GM19324 (cell line): ENCODE data around the gene ARHGDIG.
"Not testable (repeated sequence)": the region's sequence is repeated elsewhere in the genome, so short reads cannot be mapped to it uniquely, and the experiment has no call there.

ENCODE experiments used
- ATAC-seq: cut with Tn5 transposase; IDR thresholded peaks from one replicate; pipeline ENCODE4 v1.9.1; 2021; ENCODE audit warnings: mild to moderate bottlenecking, moderate library complexity; ENCODE audit not compliant: unreplicated experiment, low FRiP score

Gene ARHGDIG

DNA sequence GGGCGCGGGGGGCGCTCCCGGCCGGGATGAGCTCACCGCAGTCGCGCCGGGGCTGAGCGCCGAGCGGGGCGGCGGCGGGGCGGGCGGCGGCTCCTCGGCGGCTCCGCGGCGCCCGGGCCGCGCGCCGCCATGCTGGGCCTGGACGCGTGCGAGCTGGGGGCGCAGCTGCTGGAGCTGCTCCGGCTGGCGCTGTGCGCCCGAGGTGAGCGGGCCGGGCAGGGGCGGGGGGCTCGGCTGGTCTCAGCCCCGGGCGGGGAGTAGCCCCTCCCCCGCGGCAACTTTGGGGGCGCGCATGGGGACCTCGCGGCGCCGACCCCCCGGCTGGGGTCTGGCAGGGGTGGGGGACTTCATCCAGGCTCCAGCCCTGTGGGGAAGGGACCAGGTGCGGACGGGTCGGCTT lies at the start of gene ARHGDIG:
Gene ARHGDIG (plus strand): TSS at position 40 of the 400 bp plus-strand sequence. CDS start 90 bp downstream, at position 130.
- ATAC-seq: no peak

DNA sequence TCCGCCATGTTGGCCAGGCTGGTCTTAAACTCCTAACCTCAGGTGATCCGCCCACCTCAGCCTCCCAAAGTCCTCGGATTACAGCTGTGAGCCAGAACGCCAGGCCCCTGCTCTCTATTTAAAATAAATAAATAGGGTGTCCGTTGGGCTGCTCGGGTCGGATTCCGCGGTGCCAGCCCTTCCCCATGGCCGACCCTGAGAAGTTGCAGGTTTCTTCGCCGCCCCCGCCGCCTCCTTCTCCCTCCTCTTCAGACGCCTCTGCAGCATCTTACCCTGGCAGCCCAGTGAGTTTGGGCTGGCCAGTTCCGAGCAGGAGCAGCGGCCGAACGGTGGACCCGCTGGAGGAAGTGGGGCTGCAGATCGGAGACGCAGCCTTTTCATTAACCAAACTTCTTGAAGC lies 49.4 kb upstream of the ARHGDIG start:
- no peak for ATAC-seq

DNA sequence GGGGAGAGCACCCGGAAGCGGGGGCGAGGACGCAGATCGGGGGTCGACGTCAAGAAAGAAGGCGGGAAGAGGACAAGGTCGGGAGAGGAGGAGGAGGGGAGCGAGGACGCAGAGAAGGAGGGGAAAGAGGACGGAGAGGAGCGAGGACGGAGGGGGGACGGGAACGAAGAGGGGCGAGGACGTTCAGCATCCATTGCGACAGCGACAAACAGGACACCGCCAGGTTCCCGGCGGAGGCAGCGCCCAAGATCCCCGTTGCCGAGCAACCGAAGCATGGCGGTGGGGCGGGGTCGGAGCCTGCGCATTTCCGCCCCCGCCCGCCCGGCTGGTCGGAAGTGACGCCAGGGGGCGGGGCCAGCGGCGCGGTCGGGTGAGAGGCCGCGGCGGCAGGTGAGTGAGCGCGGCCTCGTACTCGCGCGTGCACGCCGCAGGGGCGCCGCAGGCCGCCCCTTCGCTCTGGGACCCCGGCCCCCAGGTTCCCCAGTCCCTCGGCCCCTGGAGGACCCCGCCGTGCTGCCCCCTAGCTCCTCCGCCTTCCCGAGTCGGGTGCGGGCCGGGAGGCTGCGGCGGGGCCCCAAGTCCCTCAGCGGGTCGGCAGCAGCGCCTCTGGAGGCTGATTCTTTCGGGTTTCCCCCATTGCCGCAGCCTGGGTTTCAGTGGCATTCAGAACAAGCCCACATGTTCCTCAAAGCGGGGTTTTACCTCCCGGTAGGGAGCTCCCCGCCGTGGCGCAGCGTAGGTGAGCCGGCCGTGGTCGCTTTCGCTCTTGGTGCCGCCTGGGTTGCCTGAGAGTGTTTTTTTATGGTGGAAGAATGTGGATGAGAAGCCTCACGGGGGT lies 45.7 kb upstream of the ARHGDIG start, which contains the start of gene FAM234A:
Gene FAM234A (plus strand): TSS at position 354 of the 838 bp plus-strand sequence. CDS start 19,593 bp downstream, outside the sequence.
- peak; percentile 93 for ATAC-seq

DNA sequence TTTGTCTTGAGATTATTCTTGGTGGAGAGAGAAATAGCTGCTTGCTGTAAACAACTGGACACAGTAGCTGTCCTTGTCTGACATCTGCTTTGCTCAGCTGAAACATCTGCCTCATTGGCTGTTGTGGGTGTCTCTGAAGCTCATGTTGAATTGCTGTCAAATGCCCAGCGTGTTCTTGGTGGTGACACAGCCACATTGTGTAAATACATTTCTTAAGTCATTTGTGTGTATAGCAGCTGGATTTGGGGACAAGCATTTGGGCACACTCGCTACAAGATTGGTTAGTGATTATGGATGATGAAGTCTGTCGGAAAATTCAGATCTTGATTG lies 40.5 kb upstream of the ARHGDIG start:
- no peak for ATAC-seq

DNA sequence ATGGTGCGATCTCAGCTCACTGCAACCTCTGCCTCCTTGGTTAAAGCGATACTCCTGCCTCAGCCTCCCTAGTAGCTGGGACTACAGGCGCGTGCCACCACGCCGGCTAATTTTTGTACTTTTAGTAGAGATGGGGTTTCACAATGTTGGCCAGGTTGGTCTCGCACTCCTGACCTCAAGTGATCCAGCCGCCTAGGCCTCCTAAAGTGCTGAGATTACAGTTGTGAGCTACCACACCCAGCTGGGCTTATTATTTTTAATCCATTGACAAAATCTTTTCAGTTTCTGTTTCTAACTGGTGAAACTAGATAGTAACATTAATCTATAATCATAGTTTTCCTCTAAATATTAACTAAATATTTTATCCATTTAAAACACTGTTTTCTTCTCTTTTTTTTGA lies 39.8 kb upstream of the ARHGDIG start:
- ATAC-seq: no peak

DNA sequence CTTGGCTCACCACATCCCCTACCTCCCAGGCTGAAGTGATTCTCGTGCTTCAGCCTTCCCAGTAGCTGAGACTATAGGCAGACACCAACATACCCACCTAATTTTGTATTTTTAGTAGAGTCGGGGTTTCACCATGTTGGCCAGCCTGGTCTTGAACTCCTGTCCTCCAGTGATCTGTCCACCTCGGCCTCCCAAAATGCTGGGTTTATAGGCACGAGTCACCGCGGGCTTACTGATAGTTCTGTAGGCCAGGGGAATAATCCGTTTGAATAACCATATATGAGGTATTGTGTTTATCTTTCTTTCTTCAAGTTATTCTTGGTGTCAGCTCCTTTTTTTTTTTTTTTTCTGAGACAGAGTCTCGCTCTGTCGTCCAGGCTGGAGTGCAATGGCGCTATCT lies 38.1 kb upstream of the ARHGDIG start:
- no peak for ATAC-seq

DNA sequence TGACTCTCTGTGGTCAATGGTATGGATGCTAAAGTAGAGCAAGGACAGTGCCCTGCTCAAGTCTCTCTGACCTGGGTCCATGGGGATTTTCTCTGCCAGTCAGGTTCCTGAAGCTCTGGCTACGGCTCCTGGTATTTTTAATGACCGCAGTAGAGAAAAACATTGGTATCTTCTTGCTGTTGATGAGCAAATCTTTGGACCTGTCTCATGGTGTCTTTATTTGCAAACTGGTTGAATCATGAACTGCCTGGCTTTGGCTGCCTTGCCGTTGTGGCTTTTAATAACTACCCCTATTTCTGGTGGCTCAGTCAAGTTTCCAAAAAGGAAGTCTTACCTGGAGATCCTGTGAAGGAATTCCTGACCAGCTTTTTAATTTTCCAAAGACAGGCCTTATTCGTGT lies 37.0 kb upstream of the ARHGDIG start:
- ATAC-seq: no peak

- ATAC-seq: no peak
These were observed 35.3 kb upstream of the ARHGDIG start for GRCh38 chr16:245105-245504.

- no peak for ATAC-seq
These were observed 33.4 kb upstream of the ARHGDIG start for GRCh38 chr16:247027-247426.

GRCh38 chr16:249431-249830 lies 31.0 kb upstream of the ARHGDIG start:
- ATAC-seq: no peak

- ATAC-seq: no peak
These were observed 27.7 kb upstream of the ARHGDIG start for GRCh38 chr16:252366-253337.

- no peak for ATAC-seq
These were observed 26.6 kb upstream of the ARHGDIG start for GRCh38 chr16:253833-254232.

DNA sequence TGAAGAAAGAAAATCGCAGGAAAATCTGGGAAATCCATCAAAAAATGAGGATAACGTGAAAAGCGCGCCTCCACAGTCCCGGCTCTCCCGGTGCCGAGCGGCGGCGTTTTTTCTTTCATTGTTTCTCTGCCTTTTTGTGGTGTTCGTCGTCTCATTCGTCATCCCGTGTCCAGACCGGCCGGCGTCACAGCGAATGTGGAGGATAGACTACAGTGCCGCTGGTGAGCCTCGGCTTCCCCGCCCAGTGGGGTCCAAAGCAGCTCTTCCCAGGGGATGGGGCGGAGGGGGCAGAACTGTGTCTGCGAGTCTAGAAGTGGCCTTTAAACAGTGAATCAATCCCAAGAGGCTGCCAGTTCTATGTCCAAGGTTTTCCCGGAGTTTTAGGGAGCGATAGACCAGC lies 25.9 kb upstream of the ARHGDIG start:
- no peak for ATAC-seq

DNA sequence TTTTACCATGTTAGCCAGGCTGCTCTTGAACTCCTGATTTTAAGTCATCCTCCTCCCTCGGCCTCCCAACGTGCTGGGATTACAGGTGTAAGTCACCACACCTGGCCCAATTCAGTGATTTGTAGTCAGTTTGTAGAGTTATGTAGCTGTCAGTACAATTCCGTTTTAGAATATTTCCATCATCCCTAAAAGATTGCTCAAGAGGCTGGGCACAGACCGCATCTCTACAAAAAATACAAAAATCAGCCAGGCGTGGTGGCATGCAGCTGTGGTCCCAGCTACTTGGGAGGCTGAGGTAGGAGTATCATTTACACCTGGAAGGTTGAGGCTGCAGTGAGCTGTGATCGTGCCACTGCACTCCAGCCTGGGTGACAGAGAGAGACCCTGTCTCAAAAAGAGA lies 25.2 kb upstream of the ARHGDIG start:
- ATAC-seq: no peak

DNA sequence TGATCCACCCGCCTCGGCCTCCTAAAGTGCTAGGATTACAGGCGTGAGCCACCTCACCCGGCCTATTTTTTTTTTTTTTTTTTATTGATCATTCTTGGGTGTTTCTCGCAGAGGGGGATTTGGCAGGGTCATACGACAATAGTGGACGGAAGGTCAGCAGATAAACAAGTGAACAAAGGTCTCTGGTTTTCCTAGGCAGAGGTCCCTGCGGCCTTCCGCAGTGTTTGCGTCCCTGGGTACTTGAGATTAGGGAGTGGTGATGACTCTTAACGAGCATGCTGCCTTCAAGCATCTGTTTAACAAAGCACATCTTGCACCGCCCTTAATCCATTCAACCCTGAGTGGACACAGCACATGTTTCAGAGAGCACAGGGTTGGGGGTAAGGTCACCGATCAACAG lies 22.3 kb upstream of the ARHGDIG start:
- not testable (repeated sequence) for ATAC-seq

DNA sequence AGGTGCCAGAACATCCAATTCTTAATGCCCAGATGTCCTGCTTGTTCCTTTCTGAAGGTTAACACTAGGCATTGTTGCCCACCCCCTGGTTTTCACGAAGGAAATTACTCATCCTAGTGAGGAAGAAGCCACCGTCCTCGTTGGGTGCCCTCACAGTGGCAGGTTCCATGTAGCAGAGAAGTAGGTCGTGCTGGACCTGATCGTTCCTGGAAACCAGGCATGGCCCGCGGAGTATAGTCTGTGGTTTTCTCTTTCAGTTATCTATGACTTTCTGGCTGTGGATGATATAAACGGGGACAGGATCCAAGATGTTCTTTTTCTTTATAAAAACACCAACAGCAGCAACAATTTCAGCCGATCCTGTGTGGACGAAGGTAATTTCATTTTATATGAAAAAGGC lies 21.2 kb upstream of the ARHGDIG start:
- ATAC-seq: no peak

DNA sequence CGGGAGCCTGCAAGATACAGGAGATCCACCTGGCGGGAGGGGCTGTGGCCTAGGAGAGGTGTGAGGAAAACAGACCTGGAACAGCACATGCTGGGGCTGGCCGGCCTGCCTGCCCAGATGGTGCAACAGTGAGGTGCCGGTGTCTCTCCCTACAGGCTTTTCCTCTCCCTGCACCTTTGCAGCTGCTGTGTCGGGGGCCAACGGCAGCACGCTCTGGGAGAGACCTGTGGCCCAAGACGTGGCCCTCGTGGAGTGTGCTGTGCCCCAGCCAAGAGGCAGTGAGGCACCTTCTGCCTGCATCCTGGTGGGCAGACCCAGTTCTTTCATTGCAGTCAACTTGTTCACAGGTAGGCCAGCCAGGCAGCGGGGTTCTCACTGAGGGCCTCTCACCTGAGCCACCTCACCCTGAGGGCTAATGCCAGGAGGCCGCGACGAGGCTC lies 20.6 kb upstream of the ARHGDIG start:
- no peak for ATAC-seq

DNA sequence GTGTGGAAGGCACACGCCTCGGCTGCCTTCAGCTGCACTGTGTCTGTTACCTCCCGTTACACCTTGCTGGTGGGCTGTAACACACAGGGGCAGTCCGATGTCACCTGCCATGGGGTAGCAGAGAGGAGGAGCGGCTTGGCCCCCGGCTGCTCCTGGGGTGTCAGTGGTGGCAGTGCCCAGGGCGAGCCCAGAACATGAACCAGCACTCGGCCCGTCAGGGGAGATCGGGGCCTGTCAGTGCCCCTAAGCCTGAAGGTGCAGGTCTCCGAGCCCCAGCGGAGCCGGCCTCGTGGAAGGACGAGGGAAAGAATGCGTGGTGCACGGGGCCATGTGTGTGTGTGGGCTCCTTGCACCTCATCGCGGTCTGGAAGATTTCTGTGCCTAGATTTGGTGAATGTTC lies 20.1 kb upstream of the ARHGDIG start:
- ATAC-seq: no peak

- no peak for ATAC-seq
These were observed 19.2 kb upstream of the ARHGDIG start for GRCh38 chr16:261031-261691.

DNA sequence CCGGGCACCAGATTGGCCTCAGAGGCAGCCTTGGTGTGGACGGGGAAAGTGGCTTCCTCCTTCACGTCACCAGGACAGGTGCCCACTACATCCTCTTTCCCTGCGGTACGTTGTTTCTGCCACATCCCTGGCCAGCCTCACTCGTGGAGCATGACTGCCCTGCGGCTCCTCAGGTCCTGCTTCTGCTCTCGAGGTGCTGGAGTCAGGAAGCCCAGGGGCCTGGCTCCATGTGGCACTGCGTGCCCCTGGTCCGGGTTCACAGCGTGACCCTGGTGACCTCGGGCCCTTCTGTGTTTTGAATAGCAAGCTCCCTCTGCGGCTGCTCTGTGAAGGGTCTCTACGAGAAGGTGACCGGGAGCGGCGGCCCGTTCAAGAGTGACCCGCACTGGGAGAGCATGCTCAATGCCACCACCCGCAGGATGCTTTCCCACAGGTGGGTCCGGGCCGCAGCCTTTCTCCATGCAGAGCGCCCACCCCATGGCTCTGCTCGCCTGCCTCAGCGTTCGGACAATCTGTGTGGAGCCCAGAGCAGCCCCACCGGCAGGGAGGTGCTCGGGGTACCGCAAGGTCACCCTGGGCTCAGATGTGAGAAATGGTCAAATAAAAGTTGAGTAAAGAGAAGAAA lies 18.2 kb upstream of the ARHGDIG start:
- ATAC-seq: no peak
